Measurements from ENCODE around the gene TMEM126A. TPM values are rescaled to one million over a fixed set of nuclear protein-coding genes. Genes with fewer than 3 reads are reported as not detected.
"Not testable (repeated sequence)": the region's sequence is repeated elsewhere in the genome, so short reads cannot be mapped to it uniquely, and the experiment has no call there.

The TMEM126A gene
- 62.0 TPM for polyA plus RNA-seq (2013, experiment 1 of 2)
- polyA plus RNA-seq (2013, experiment 2 of 2) = 59.0 TPM

DNA sequence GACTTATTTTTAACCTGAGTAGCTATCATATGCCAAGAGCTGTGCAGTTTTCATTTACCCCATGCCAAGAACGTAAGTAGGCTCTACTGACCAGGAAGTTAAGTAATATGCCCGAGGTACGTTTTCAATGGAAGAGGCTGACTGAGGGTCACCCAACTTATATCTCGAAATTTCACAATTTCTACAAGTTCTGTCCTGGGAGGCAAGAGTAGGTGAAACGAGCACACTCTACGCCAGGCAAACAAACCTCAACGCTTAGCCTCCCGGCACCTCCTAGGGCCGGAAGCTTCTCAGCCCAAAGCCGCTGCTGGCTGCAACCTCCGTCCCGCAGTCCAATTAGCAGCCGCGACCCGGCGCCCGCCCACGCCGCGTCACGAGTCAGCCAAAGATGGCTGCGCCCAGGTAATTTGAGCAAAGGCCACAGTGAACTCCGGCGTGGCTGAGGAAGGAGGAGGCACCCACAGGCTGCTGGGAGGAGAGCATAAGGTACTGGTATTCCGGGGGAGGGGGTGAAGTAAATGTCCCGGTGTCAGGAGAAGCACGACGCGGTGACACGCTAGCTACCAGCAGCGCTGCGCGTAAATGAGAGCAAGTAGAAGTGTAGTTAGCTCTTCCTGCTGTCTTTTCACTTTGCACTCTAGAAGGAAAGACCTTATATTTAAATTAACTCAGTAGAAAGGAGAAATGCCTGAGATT, at the start of gene TMEM126A:
TMEM126A (plus strand) TSS at position 364 of the 696 bp plus-strand sequence. CDS start 2,289 bp downstream, outside the sequence.
- no peaks in the 10 kb centered on the region for H3K79me1 ChIP-seq (ENCODE audit: low read length)
- H3K27me3 ChIP-seq (ENCODE audit: insufficient read depth, low read length, poor library complexity) = no peaks in the 10 kb centered on the region
- H3K4me3 ChIP-seq (ENCODE audit: low read length) = peak within 1 kb of the TSS; percentile 80
- H3K36me3 ChIP-seq (ENCODE audit: control insufficient read depth, insufficient read depth, low read length) = no peaks in the 10 kb centered on the region
- H4K5ac ChIP-seq (ENCODE audit: low read length) = peak within 1 kb of the TSS; percentile 99
- H2AK5ac ChIP-seq (ENCODE audit: low read length) = no peak within 1 kb of the TSS
- peak; percentile 98 for DNase-seq
- no peaks in the 10 kb centered on the region for H3K79me2 ChIP-seq (ENCODE audit: control insufficient read depth, insufficient read depth, low read length)
- peak within 1 kb of the TSS; percentile 67 for H3K27ac ChIP-seq (ENCODE audit: low read depth, low read length)
- no peaks in the 10 kb centered on the region for H3K4me1 ChIP-seq (ENCODE audit: control insufficient read depth, low read depth, low read length)
- H2BK120ac ChIP-seq (ENCODE audit: low read depth, low read length) = no peak within 1 kb of the TSS
- H3K56ac ChIP-seq (ENCODE audit: low read length) = peak within 1 kb of the TSS; percentile 92
- H3K4ac ChIP-seq (ENCODE audit: low read depth, low read length) = no peak within 1 kb of the TSS
- H3K4me2 ChIP-seq (ENCODE audit: low read length) = peak within 1 kb of the TSS; percentile 71
- H3K9ac ChIP-seq (ENCODE audit: low read length) = peak within 1 kb of the TSS; percentile 85
- H3K23ac ChIP-seq (ENCODE audit: low read length) = no peak within 1 kb of the TSS
- WGBS (ENCODE audit: extremely low coverage, insufficient coverage, low lambda C conversion rate) = no CpG with 5 or more reads among the region's 33 CpGs
- H2BK15ac ChIP-seq (replicated peaks; ENCODE audit: low read depth) = no peak within 1 kb of the TSS
- peak within 1 kb of the TSS; percentile 17 for H2BK5ac ChIP-seq (ENCODE audit: low read length)
- H3K18ac ChIP-seq (ENCODE audit: low read length) = no peak within 1 kb of the TSS
- H4K8ac ChIP-seq (ENCODE audit: low read depth, low read length) = no peak within 1 kb of the TSS

DNA sequence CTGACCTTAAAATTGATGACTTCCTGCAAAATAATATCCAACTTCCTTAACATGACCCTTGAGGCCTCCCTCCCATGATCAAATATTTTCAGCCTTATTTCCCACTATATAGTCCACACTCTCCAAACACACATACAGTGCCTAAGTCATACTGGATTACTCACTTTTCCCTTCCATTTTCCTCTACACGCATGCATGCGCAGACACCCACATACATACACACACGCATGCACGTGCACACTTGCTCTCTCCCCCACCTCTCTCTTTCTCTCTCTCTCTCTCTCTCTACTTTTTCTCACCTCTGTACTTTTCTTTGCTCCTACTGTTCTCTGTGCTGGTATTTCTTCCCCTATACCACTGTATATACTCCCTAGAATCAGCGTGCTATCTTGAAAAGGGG, 48.7 kb upstream of the TMEM126A start:
- H3K18ac ChIP-seq (ENCODE audit: low read length) = no peak overlapping the region
- H3K4ac ChIP-seq (ENCODE audit: low read depth, low read length) = no peak overlapping the region
- no peak overlapping the region for H3K4me2 ChIP-seq (ENCODE audit: low read length)
- WGBS (ENCODE audit: extremely low coverage, insufficient coverage, low lambda C conversion rate) = no CpG with 5 or more reads among the region's 5 CpGs
- H4K5ac ChIP-seq (ENCODE audit: low read length) = no peak overlapping the region
- H3K56ac ChIP-seq (ENCODE audit: low read length) = no peak overlapping the region
- H3K23ac ChIP-seq (ENCODE audit: low read length) = no peak overlapping the region
- H3K4me3 ChIP-seq (ENCODE audit: low read length) = no peak overlapping the region
- H3K79me1 ChIP-seq (ENCODE audit: low read length) = no peaks in the 10 kb centered on the region
- H3K27me3 ChIP-seq (ENCODE audit: insufficient read depth, low read length, poor library complexity) = no peaks in the 10 kb centered on the region
- no peaks in the 10 kb centered on the region for H3K36me3 ChIP-seq (ENCODE audit: control insufficient read depth, insufficient read depth, low read length)
- H3K4me1 ChIP-seq (ENCODE audit: control insufficient read depth, low read depth, low read length) = no peaks in the 10 kb centered on the region
- H3K79me2 ChIP-seq (ENCODE audit: control insufficient read depth, insufficient read depth, low read length) = no peaks in the 10 kb centered on the region
- H2BK15ac ChIP-seq (replicated peaks; ENCODE audit: low read depth) = no peak overlapping the region
- no peak overlapping the region for H4K8ac ChIP-seq (ENCODE audit: low read depth, low read length)
- no peak overlapping the region for H2BK5ac ChIP-seq (ENCODE audit: low read length)
- H2BK120ac ChIP-seq (ENCODE audit: low read depth, low read length) = no peak overlapping the region
- no peak overlapping the region for H3K27ac ChIP-seq (ENCODE audit: low read depth, low read length)
- no peak for DNase-seq
- no peak overlapping the region for H3K9ac ChIP-seq (ENCODE audit: low read length)
- H2AK5ac ChIP-seq (ENCODE audit: low read length) = no peak overlapping the region

DNA sequence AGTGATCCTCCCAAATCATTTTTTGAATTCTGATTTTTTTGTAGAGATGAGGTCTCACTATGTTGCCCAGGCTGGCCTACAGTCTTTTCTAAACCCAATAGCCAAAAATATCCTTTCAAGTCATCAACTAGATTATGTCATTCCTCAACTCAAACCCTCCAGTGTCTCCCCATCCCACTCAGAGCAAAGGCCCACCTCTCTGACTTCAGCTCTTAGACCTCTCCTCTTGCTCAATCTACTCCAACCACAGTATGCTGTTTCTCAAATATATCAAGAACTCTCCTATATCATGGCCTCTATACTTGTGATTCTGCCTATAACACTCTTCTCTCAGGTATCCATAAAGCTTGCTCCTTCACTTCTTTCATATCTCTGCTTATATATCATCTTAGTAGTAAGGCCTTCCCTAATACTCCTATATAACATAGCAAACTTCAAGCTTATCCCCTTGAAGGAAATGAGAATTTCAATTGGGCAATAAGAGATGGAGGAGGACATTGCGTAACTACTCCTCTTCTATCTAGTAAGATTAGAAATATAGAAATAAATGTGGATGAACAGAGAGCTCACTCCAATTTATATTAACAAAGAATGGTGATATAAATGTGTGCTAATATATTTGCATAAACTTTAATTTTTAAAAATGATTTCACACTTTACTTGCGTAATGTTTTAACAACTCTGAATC, 45.1 kb upstream of the TMEM126A start:
- H3K79me1 ChIP-seq (ENCODE audit: low read length) = no peaks in the 10 kb centered on the region
- H3K23ac ChIP-seq (ENCODE audit: low read length) = no peak overlapping the region
- H2AK5ac ChIP-seq (ENCODE audit: low read length) = no peak overlapping the region
- no peak overlapping the region for H3K4me2 ChIP-seq (ENCODE audit: low read length)
- no peak overlapping the region for H3K4me3 ChIP-seq (ENCODE audit: low read length)
- no peaks in the 10 kb centered on the region for H3K27me3 ChIP-seq (ENCODE audit: insufficient read depth, low read length, poor library complexity)
- H3K79me2 ChIP-seq (ENCODE audit: control insufficient read depth, insufficient read depth, low read length) = no peaks in the 10 kb centered on the region
- H4K8ac ChIP-seq (ENCODE audit: low read depth, low read length) = no peak overlapping the region
- no peak for DNase-seq
- no peak overlapping the region for H3K9ac ChIP-seq (ENCODE audit: low read length)
- no peak overlapping the region for H2BK5ac ChIP-seq (ENCODE audit: low read length)
- no CpG with 5 or more reads among the region's 2 CpGs for WGBS (ENCODE audit: extremely low coverage, insufficient coverage, low lambda C conversion rate)
- no peak overlapping the region for H3K4ac ChIP-seq (ENCODE audit: low read depth, low read length)
- no peak overlapping the region for H3K18ac ChIP-seq (ENCODE audit: low read length)
- no peak overlapping the region for H2BK120ac ChIP-seq (ENCODE audit: low read depth, low read length)
- no peak overlapping the region for H3K56ac ChIP-seq (ENCODE audit: low read length)
- no peak overlapping the region for H2BK15ac ChIP-seq (replicated peaks; ENCODE audit: low read depth)
- no peaks in the 10 kb centered on the region for H3K4me1 ChIP-seq (ENCODE audit: control insufficient read depth, low read depth, low read length)
- no peak overlapping the region for H4K5ac ChIP-seq (ENCODE audit: low read length)
- no peaks in the 10 kb centered on the region for H3K36me3 ChIP-seq (ENCODE audit: control insufficient read depth, insufficient read depth, low read length)
- no peak overlapping the region for H3K27ac ChIP-seq (ENCODE audit: low read depth, low read length)

DNA sequence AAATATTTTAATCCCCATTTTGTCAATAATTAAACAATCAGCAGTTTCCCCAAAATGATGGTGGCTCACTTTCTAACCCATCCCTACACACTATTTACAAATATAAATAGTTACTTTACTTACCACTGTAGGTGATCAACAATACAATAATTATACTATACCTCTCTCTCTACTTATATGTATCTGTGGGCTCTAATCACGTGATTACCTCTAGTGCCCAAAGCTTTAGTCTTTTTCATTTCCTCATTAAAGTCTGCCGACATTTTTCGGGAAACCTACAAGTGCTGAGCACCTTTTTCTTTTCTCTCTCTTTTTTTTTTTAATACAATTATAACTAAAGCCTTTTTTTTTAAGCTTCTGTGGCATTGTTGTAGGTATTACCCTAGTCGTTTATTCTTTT, 44.5 kb upstream of the TMEM126A start:
- Histone ChIP-seq H3K9ac (ENCODE audit: low read length) (no peak overlapping the region), H3K4me2 (ENCODE audit: low read length) (no peak overlapping the region), H3K4me3 (ENCODE audit: low read length) (no peak overlapping the region), H3K4me1 (ENCODE audit: control insufficient read depth, low read depth, low read length) (no peaks in the 10 kb centered on the region), H3K27ac (ENCODE audit: low read depth, low read length) (no peak overlapping the region), H3K18ac (ENCODE audit: low read length) (no peak overlapping the region), H3K36me3 (ENCODE audit: control insufficient read depth, insufficient read depth, low read length) (no peaks in the 10 kb centered on the region), H3K79me1 (ENCODE audit: low read length) (no peaks in the 10 kb centered on the region), H3K23ac (ENCODE audit: low read length) (no peak overlapping the region), H2BK120ac (ENCODE audit: low read depth, low read length) (no peak overlapping the region), H4K8ac (ENCODE audit: low read depth, low read length) (no peak overlapping the region), H4K5ac (ENCODE audit: low read length) (no peak overlapping the region), H2BK5ac (ENCODE audit: low read length) (no peak overlapping the region), H3K27me3 (ENCODE audit: insufficient read depth, low read length, poor library complexity) (no peaks in the 10 kb centered on the region), H2AK5ac (ENCODE audit: low read length) (no peak overlapping the region), H3K4ac (ENCODE audit: low read depth, low read length) (no peak overlapping the region), H2BK15ac (replicated peaks; ENCODE audit: low read depth) (no peak overlapping the region), H3K79me2 (ENCODE audit: control insufficient read depth, insufficient read depth, low read length) (no peaks in the 10 kb centered on the region), H3K56ac (ENCODE audit: low read length) (no peak overlapping the region)
- no CpG with 5 or more reads among the region's 4 CpGs for WGBS (ENCODE audit: extremely low coverage, insufficient coverage, low lambda C conversion rate)
- no peak for DNase-seq

DNA sequence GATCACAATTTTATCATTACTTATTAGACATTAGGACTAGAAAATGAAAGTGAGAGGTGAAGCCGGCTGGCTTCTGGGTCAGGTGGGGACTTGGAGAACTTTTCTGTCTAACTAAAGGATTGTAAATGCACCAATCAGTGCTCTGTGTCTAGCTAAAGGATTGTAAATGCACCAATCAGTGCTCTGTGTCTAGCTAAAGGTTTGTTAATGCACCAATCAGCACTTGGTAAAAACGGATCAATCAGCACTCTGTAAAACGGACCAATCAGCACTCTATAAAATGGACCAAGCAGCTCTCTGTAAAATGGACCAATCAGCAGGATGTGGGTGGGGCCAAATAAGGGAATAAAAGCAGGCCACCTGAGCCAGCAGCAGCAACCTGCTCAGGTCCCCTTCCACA, 41.5 kb upstream of the TMEM126A start:
- not testable (repeated sequence) for H4K5ac ChIP-seq (ENCODE audit: low read length); H2AK5ac ChIP-seq (ENCODE audit: low read length); H3K27ac ChIP-seq (ENCODE audit: low read depth, low read length); H2BK120ac ChIP-seq (ENCODE audit: low read depth, low read length); H3K56ac ChIP-seq (ENCODE audit: low read length); H3K4me3 ChIP-seq (ENCODE audit: low read length); H3K4me2 ChIP-seq (ENCODE audit: low read length); H3K4me1 ChIP-seq (ENCODE audit: control insufficient read depth, low read depth, low read length); H3K79me2 ChIP-seq (ENCODE audit: control insufficient read depth, insufficient read depth, low read length); H3K23ac ChIP-seq (ENCODE audit: low read length); H3K18ac ChIP-seq (ENCODE audit: low read length); H2BK15ac ChIP-seq (replicated peaks; ENCODE audit: low read depth); H3K9ac ChIP-seq (ENCODE audit: low read length); H3K4ac ChIP-seq (ENCODE audit: low read depth, low read length); H3K79me1 ChIP-seq (ENCODE audit: low read length); H3K36me3 ChIP-seq (ENCODE audit: control insufficient read depth, insufficient read depth, low read length); H3K27me3 ChIP-seq (ENCODE audit: insufficient read depth, low read length, poor library complexity); DNase-seq; H2BK5ac ChIP-seq (ENCODE audit: low read length); H4K8ac ChIP-seq (ENCODE audit: low read depth, low read length)
- no CpG with 5 or more reads among the region's 3 CpGs for WGBS (ENCODE audit: extremely low coverage, insufficient coverage, low lambda C conversion rate)
